ENCODE measurements around the gene CAMSAP2. TPM values are rescaled to one million over a fixed set of nuclear protein-coding genes. Genes with fewer than 3 reads are reported as not detected.

CAMSAP2 gene
- total and polyA plus RNA-seq, 2 donors (not counting 3 experiments of a cell fraction or from before 2014, with no cell fraction given): 6.7 to 45.5 TPM

DNA sequence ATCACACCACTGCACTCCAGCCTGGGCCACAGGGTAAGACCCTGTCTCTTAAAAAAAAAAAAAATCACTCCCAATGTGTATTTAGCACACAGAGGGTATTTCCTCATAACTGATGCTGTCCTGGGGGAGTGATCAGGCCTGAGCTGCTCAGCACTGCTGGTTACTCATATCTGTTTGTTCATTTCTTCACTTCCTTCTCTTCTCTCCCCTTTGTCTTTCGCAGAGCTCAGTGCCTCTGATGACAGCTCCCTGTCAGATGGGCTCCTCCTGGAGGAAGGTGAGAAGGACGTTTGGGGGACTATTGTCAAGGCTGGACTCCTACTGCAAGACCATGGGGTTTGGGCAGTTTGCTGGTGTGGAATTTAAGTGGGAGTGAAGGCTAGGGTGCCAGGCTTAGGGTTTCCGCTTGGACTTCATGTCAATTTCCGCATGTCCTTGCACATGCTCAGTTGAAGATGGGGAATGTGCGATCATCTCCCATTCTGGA lies 169.0 kb downstream of the CAMSAP2 start:
- POLR2A ChIA-PET: no interaction called here
- H3K9me3 ChIP-seq (replicated peaks; ENCODE audit: control insufficient read depth, insufficient read depth, low read length): no peaks in the 10 kb centered on the region
- peaks cover 0 to 3% of the 10 kb centered on the region in 2 experiments for H3K27me3 ChIP-seq (ENCODE audit: control insufficient read depth in 2 of 2, insufficient read depth in 2 of 2, low read length in 2 of 2)
- no peak overlapping the region for H3K27ac ChIP-seq (ENCODE audit: insufficient read depth, low read depth, low read length)
- dilution Hi-C loops (cut with MboI; ENCODE audit: extremely low pct_ligation_motif_present, low sequenced_read_pairs): no loop called here
- H3K4me1 ChIP-seq (ENCODE audit: control insufficient read depth, extremely low read depth, insufficient read depth, low read length): no peaks in the 10 kb centered on the region
- no peak overlapping the region for H3K9ac ChIP-seq (replicated peaks; ENCODE audit: extremely low read depth, insufficient read depth, low read length)
- H3K4me2 ChIP-seq (ENCODE audit: insufficient read depth, low read length): no peak overlapping the region
- H3K36me3 ChIP-seq (ENCODE audit: control insufficient read depth in 2 of 2, extremely low read depth in 1 of 2, insufficient read depth in 2 of 2, low read length in 2 of 2): no peaks in the 10 kb centered on the region
- H2AFZ ChIP-seq (ENCODE audit: low read depth, low read length): no peak overlapping the region
- H4K20me1 ChIP-seq (replicated peaks; ENCODE audit: control insufficient read depth, extremely low read depth, insufficient read depth, low read length): no peaks in the 10 kb centered on the region
- H3K79me2 ChIP-seq (ENCODE audit: control insufficient read depth, insufficient read depth, low read length): no peaks in the 10 kb centered on the region
- FAIRE-seq (no peak), DNase-seq (ENCODE audit: low read depth, low spot score) (no peak)
- CTCF ChIA-PET: no interaction called here
- intact Hi-C loops (cut with micrococcal nuclease): no loop called here
- TF ChIP-seq, protein P1, sequence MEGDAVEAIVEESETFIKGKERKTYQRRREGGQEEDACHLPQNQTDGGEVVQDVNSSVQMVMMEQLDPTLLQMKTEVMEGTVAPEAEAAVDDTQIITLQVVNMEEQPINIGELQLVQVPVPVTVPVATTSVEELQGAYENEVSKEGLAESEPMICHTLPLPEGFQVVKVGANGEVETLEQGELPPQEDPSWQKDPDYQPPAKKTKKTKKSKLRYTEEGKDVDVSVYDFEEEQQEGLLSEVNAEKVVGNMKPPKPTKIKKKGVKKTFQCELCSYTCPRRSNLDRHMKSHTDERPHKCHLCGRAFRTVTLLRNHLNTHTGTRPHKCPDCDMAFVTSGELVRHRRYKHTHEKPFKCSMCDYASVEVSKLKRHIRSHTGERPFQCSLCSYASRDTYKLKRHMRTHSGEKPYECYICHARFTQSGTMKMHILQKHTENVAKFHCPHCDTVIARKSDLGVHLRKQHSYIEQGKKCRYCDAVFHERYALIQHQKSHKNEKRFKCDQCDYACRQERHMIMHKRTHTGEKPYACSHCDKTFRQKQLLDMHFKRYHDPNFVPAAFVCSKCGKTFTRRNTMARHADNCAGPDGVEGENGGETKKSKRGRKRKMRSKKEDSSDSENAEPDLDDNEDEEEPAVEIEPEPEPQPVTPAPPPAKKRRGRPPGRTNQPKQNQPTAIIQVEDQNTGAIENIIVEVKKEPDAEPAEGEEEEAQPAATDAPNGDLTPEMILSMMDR (IDR thresholded peaks at IDR 0.05; ENCODE audit: extremely low read depth in 1 of 2, insufficient read depth in 1 of 2, low read depth in 1 of 2, low read length in 2 of 2): no peak
- TF ChIP-seq GATA2 (IDR thresholded peaks at IDR 0.05; ENCODE audit: insufficient read depth, insufficient read length, low read depth, low read length) (no peak), FOS (IDR thresholded peaks at IDR 0.05; ENCODE audit: borderline replicate concordance, insufficient read depth, low read length) (no peak), POLR2A (IDR thresholded peaks at IDR 0.05; ENCODE audit: low read depth, low read length) (no peak), JUN (IDR thresholded peaks at IDR 0.05; ENCODE audit: borderline replicate concordance, insufficient read depth, insufficient read length, low read depth) (no peak), EZH2 (IDR thresholded peaks at IDR 0.05; ENCODE audit: borderline replicate concordance, low read depth, low read length, severe bottlenecking) (no peak), MYC (IDR thresholded peaks at IDR 0.05; ENCODE audit: low read depth, low read length) (no peak), POLR2AphosphoS5 (IDR thresholded peaks at IDR 0.05; ENCODE audit: insufficient read depth, low read depth, low read length) (no peak)
- BruUV-seq (replicated peaks): no TSS peak
- H3K9me1 ChIP-seq (replicated peaks; ENCODE audit: control insufficient read depth, extremely low read depth, insufficient read depth, low read length): no peaks in the 10 kb centered on the region
- no peak overlapping the region for H3K4me3 ChIP-seq (replicated peaks in 1 of 3; ENCODE audit: insufficient read depth in 1 of 3, low read depth in 1 of 3, low read length in 3 of 3)

Data from endothelial cell of umbilical vein (primary cell).